Measurements from ENCODE around the gene BCAS3.
"Not testable (repeated sequence)": the region's sequence is repeated elsewhere in the genome, so short reads cannot be mapped to it uniquely, and the experiment has no call there.

Gene BCAS3

GRCh38 chr17:61338000-61338798, 660.5 kb downstream of the BCAS3 start:
- no peak for DNase-seq (ENCODE audit: low read depth in 2 of 2)

GRCh38 chr17:61338874-61339478, 661.3 kb downstream of the BCAS3 start:
- no peak for DNase-seq (ENCODE audit: low read depth in 2 of 2)

- no peak for DNase-seq (ENCODE audit: low read depth in 2 of 2)
These were observed 663.0 kb downstream of the BCAS3 start for GRCh38 chr17:61340431-61341209.

- DNase-seq (ENCODE audit: low read depth in 2 of 2) = no peak
These were observed 665.9 kb downstream of the BCAS3 start for GRCh38 chr17:61343576-61343975.

- DNase-seq (ENCODE audit: low read depth in 2 of 2) = no peak
These were observed 667.4 kb downstream of the BCAS3 start for GRCh38 chr17:61345061-61345460.

- no peak for DNase-seq (ENCODE audit: low read depth in 2 of 2)
These were observed 668.4 kb downstream of the BCAS3 start for GRCh38 chr17:61345825-61346666.

GRCh38 chr17:61349350-61349749, 671.7 kb downstream of the BCAS3 start:
- DNase-seq (ENCODE audit: low read depth in 2 of 2) = no peak

- DNase-seq (ENCODE audit: low read depth in 2 of 2) = no peak
These were observed 674.2 kb downstream of the BCAS3 start for GRCh38 chr17:61351745-61352407.

GRCh38 chr17:61352408-61352770, 674.7 kb downstream of the BCAS3 start:
- DNase-seq (ENCODE audit: low read depth in 2 of 2) = no peak

GRCh38 chr17:61352781-61353491, 675.3 kb downstream of the BCAS3 start:
- no peak for DNase-seq (ENCODE audit: low read depth in 2 of 2)

GRCh38 chr17:61353615-61354014, 676.0 kb downstream of the BCAS3 start:
- DNase-seq (ENCODE audit: low read depth in 2 of 2) = no peak

GRCh38 chr17:61354895-61355874, 677.5 kb downstream of the BCAS3 start:
- DNase-seq (ENCODE audit: low read depth in 2 of 2) = no peak

GRCh38 chr17:61357061-61357460, 679.4 kb downstream of the BCAS3 start:
- DNase-seq (ENCODE audit: low read depth in 2 of 2) = not testable (repeated sequence)

- DNase-seq (ENCODE audit: low read depth in 2 of 2) = not testable (repeated sequence)
These were observed 681.9 kb downstream of the BCAS3 start for GRCh38 chr17:61359513-61359912.

- DNase-seq (ENCODE audit: low read depth in 2 of 2) = no peak
These were observed 682.8 kb downstream of the BCAS3 start for GRCh38 chr17:61360318-61360943.

GRCh38 chr17:61361084-61361483, 683.4 kb downstream of the BCAS3 start:
- DNase-seq (ENCODE audit: low read depth in 2 of 2) = no peak

- no peak for DNase-seq (ENCODE audit: low read depth in 2 of 2)
These were observed 684.7 kb downstream of the BCAS3 start for GRCh38 chr17:61362396-61362795.

- no peak for DNase-seq (ENCODE audit: low read depth in 2 of 2)
These were observed 685.4 kb downstream of the BCAS3 start for GRCh38 chr17:61362852-61363600.
